NCI-H524 treated with DMSO at 0.1 percent for 48 hours (cell line): ENCODE results near the gene SPRR2G.
"Not testable (repeated sequence)": the region's sequence is repeated elsewhere in the genome, so short reads cannot be mapped to it uniquely, and the experiment has no call there.

Source experiments
- DNase-seq: peaks from one replicate; lab custom pipeline; 2025; lab: John Stamatoyannopoulos, UW

SPRR2G gene

GRCh38 chr1:153113416-153113815 lies 37.3 kb downstream of the SPRR2G start, which contains the start of gene SPRR2F:
SPRR2F (minus strand) TSS chr1:153113516; CDS start chr1:153112733, 783 bp downstream.
- no peak for DNase-seq

GRCh38 chr1:153112454-153112853 lies 38.2 kb downstream of the SPRR2G start:
- not testable (repeated sequence) for DNase-seq

GRCh38 chr1:153100245-153100644 lies 50.4 kb downstream of the SPRR2G start:
- no peak for DNase-seq
